ENCODE data around the gene AUH. TPM values are rescaled to one million over a fixed set of nuclear protein-coding genes. Genes with fewer than 3 reads are reported as not detected.

The AUH gene
- total and polyA plus RNA-seq, 10 of the 15 experiments (the other 5 are each of a cell fraction or from before 2014, with no cell fraction given) = 1.7 to 7.3 (median 4.6) TPM

DNA sequence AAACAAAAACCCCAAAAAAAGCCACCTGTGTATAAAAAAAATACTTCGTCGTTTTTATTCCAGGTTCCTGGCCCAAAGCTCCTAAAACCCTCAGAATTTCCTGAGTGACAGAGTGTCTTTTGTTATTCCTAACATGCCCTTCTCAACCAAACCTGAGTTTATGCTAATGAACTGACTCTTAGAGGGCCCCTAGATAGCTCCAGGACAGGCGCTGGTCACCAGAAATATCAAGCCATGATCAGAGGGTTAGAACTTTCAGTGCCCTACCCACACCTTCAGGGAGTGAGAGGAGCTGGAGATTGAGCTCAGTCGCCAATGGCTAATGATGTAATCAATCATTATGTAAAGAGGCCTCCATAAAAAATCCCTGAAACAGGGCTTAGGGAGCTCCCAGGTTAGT lies 15.7 kb downstream of the AUH start:
- ChIA-PET POLR2A (interaction anchor here (0.6 kb wide), 1 partner anchor 14 kb away, joined by 4 read pairs; no protein-coding TSS in a partner anchor), RAD21 (ENCODE audit: unreplicated experiment) (no interaction called here), CTCF (interaction anchor here (1.3 kb wide), 1 partner anchor 15 kb away, joined by 4 read pairs; no protein-coding TSS in a partner anchor), SMC1A (ENCODE audit: uncharacterized antibody, unreplicated experiment) (interaction anchor here (0.9 to 2.0 kb wide), 7 partner anchors 8 to 138 kb away, joined by 3 to 12 read pairs (median 4); no protein-coding TSS in a partner anchor)
- no peak for FAIRE-seq
- no peak for ATAC-seq
- in situ Hi-C loops (cut with MboI) (no loop called here), intact Hi-C loops (cut with micrococcal nuclease; ENCODE audit: unreplicated experiment) (no loop called here)
- H3K4me1 ChIP-seq (ENCODE audit: control insufficient read depth, insufficient read depth, low read length) = no peaks in the 10 kb centered on the region
- H3K9me3 ChIP-seq (replicated peaks; ENCODE audit: control insufficient read depth, insufficient read depth, low read length) = no peaks in the 10 kb centered on the region
- peaks cover 2 to 4% of the 10 kb centered on the region in 2 experiments; a peak in 2 of 4 replicates for H3K36me3 ChIP-seq (ENCODE audit: control insufficient read depth in 2 of 2, insufficient read depth in 2 of 2, low read length in 1 of 2)
- H3K4me2 ChIP-seq (ENCODE audit: control insufficient read depth, insufficient read depth) = no peak overlapping the region
- TF ChIP-seq POLR2AphosphoS5 (IDR thresholded peaks at IDR 0.05; ENCODE audit: low read length) = no peak
- TF ChIP-seq, protein P1, sequence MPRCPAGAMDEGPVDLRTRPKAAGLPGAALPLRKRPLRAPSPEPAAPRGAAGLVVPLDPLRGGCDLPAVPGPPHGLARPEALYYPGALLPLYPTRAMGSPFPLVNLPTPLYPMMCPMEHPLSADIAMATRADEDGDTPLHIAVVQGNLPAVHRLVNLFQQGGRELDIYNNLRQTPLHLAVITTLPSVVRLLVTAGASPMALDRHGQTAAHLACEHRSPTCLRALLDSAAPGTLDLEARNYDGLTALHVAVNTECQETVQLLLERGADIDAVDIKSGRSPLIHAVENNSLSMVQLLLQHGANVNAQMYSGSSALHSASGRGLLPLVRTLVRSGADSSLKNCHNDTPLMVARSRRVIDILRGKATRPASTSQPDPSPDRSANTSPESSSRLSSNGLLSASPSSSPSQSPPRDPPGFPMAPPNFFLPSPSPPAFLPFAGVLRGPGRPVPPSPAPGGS (IDR thresholded peaks at IDR 0.05; ENCODE audit: borderline replicate concordance, insufficient read depth, low read depth, low read length, poor library complexity, severe bottlenecking) = no peak
- no peaks in the 10 kb centered on the region for H3K27me3 ChIP-seq (replicated peaks in 1 of 2; ENCODE audit: control insufficient read depth in 2 of 2, insufficient read depth in 2 of 2, low read length in 1 of 2)
- BruUV-seq (replicated peaks) = no TSS peak
- no peak for DNase-seq (ENCODE audit: low read depth, low spot score)
- H3K4me3 ChIP-seq = no peak overlapping the region
- H3K79me2 ChIP-seq (ENCODE audit: control insufficient read depth, insufficient read depth, low read length) = no peaks in the 10 kb centered on the region
- WGBS (ENCODE audit: insufficient coverage, insufficient replicate concordance, low lambda C conversion rate, missing lambda C conversion rate) = 97% methylated on average over 4 of the region's 4 CpGs
- no peak overlapping the region for H3K9ac ChIP-seq (ENCODE audit: control insufficient read depth, insufficient read depth, low read length)
- H3K27ac ChIP-seq (ENCODE audit: control insufficient read depth, insufficient read depth) = no peak overlapping the region
- no peak overlapping the region for H2AFZ ChIP-seq (ENCODE audit: control insufficient read depth, low read depth, low read length)
- no peaks in the 10 kb centered on the region for H4K20me1 ChIP-seq (ENCODE audit: control insufficient read depth, insufficient read depth)

DNA sequence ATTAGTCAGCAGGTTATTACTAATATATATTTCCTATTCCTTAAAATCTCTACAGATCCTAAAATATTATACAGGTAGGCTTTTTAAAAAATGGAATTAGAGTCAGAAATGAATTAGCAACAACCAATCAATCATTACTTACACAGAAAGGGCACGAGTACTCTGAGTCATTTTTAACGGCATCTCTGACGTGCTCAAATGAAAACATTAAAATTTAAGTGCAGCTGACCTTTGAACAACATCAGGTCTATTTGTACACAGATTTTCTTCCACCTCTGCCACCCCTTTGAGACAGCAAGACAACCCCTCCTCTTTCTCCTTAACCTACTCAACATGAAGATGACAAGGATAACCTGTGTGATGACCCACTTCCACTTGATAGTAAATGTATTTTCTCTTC lies 19.1 kb downstream of the AUH start:
- FAIRE-seq (no peak), ATAC-seq (no peak), DNase-seq (ENCODE audit: low read depth, low spot score) (no peak)
- Histone ChIP-seq H2AFZ (ENCODE audit: control insufficient read depth, low read depth, low read length) (no peak overlapping the region), H3K4me2 (ENCODE audit: control insufficient read depth, insufficient read depth) (no peak overlapping the region), H3K9me3 (replicated peaks; ENCODE audit: control insufficient read depth, insufficient read depth, low read length) (no peaks in the 10 kb centered on the region), H3K27ac (ENCODE audit: control insufficient read depth, insufficient read depth) (no peak overlapping the region), H3K27me3 (replicated peaks in 1 of 2; ENCODE audit: control insufficient read depth in 2 of 2, insufficient read depth in 2 of 2, low read length in 1 of 2) (no peaks in the 10 kb centered on the region), H3K79me2 (ENCODE audit: control insufficient read depth, insufficient read depth, low read length) (no peaks in the 10 kb centered on the region), H4K20me1 (ENCODE audit: control insufficient read depth, insufficient read depth) (no peaks in the 10 kb centered on the region), H3K36me3 (ENCODE audit: control insufficient read depth in 2 of 2, insufficient read depth in 2 of 2, low read length in 1 of 2) (peaks cover 2 to 4% of the 10 kb centered on the region in 2 experiments; a peak in 2 of 4 replicates), H3K4me1 (ENCODE audit: control insufficient read depth, insufficient read depth, low read length) (no peaks in the 10 kb centered on the region), H3K9ac (ENCODE audit: control insufficient read depth, insufficient read depth, low read length) (no peak overlapping the region), H3K4me3 (no peak overlapping the region)
- 98% methylated on average over 3 of the region's 3 CpGs for WGBS (ENCODE audit: insufficient coverage, insufficient replicate concordance, low lambda C conversion rate, missing lambda C conversion rate)
- no TSS peak for BruUV-seq (replicated peaks)
- RAD21 ChIA-PET (ENCODE audit: unreplicated experiment) = interaction anchor here (1.8 kb wide), 1 partner anchor 16 kb away, joined by 4 read pairs; no protein-coding TSS in a partner anchor
- CTCF ChIA-PET = interaction anchor here (1.1 kb wide), 1 partner anchor 293 kb away, joined by 3 read pairs; no protein-coding TSS in a partner anchor
- SMC1A ChIA-PET (ENCODE audit: uncharacterized antibody, unreplicated experiment) = interaction anchor here (1.2 to 2.4 kb wide), 2 partner anchors 23 to 84 kb away, joined by 3 to 6 read pairs; no protein-coding TSS in a partner anchor
- intact Hi-C loops (cut with micrococcal nuclease; ENCODE audit: unreplicated experiment) = no loop called here
- POLR2A ChIA-PET = no interaction called here
- in situ Hi-C loops (cut with MboI) = no loop called here
- TF ChIP-seq, protein P2, sequence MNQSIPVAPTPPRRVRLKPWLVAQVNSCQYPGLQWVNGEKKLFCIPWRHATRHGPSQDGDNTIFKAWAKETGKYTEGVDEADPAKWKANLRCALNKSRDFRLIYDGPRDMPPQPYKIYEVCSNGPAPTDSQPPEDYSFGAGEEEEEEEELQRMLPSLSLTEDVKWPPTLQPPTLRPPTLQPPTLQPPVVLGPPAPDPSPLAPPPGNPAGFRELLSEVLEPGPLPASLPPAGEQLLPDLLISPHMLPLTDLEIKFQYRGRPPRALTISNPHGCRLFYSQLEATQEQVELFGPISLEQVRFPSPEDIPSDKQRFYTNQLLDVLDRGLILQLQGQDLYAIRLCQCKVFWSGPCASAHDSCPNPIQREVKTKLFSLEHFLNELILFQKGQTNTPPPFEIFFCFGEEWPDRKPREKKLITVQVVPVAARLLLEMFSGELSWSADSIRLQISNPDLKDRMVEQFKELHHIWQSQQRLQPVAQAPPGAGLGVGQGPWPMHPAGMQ (IDR thresholded peaks at IDR 0.05; ENCODE audit: borderline replicate concordance) = no peak
- TF ChIP-seq, protein P3, sequence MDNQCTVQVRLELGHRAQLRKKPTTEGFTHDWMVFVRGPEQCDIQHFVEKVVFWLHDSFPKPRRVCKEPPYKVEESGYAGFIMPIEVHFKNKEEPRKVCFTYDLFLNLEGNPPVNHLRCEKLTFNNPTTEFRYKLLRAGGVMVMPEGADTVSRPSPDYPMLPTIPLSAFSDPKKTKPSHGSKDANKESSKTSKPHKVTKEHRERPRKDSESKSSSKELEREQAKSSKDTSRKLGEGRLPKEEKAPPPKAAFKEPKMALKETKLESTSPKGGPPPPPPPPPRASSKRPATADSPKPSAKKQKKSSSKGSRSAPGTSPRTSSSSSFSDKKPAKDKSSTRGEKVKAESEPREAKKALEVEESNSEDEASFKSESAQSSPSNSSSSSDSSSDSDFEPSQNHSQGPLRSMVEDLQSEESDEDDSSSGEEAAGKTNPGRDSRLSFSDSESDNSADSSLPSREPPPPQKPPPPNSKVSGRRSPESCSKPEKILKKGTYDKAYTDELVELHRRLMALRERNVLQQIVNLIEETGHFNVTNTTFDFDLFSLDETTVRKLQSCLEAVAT (IDR thresholded peaks at IDR 0.05) = no peak
- TF ChIP-seq BCL11A (IDR thresholded peaks at IDR 0.05; ENCODE audit: low read depth, low read length) = no peak
- TF ChIP-seq CBX5 (IDR thresholded peaks at IDR 0.05; ENCODE audit: low read depth) = no peak
- no peak for TF ChIP-seq NR2C1 (IDR thresholded peaks at IDR 0.05)
- TF ChIP-seq NBN (IDR thresholded peaks at IDR 0.05) = no peak
